Smooth muscle cell of the umbilical artery (primary cell): ENCODE data around the gene GPER1. TPM values are rescaled to one million over a fixed set of nuclear protein-coding genes. Genes with fewer than 3 reads are reported as not detected.

Source experiments
- total RNA-seq: library from RNA; depleted of rRNA; stranded (reverse); fragments of >200 nt; gene quantifications from 2 replicates; pipeline ENCODE4 v1.2.3, GENCODE V29; 2014

The GPER1 gene
- total RNA-seq: 0.59 and 1.6 TPM in 2 replicates

DNA sequence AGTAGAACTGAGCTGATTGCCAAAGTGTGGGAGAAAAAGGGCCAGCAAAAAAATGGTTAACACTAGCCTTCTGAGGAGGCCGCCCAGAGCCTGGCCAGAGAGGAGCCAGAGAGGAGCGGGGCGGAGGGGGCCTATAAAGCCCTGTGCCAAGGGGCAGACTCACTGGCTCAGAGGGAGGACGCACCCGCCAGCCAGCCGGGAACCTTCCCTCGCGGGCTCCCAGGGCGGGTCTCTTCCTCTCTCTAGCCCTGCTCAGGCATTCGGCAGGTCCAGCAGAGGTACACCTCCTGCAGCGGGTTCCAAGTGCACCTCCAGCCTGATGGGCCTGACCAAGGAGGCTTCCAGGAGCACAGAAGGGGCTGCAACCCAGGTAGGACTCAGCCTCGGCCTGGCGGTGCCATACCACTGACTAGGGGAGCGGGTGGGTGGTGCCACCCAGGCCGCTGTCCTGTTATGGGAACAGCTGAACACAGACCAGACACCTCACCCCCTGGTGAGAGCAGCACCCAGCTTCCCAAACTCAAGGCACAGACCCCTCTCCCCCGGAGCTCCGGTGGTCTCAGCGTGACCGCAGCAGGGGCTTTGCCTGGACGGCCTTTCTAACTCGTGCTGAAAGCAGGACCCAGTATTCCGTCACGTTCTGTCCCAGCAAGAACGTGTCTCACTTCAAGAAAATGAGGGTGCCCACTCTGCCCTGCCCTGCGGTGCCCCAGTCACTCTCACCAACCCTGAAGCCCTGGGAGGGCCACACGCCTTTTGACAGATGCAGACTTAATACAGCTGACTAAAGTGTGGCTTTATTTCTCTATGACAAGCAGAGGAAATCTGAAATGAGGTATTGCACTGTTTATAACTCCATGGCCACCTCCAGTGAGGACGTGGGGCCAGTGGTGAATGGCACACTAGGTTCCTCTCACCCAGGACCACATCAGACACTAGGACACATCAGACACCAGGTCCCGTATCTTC, at the start of gene GPER1:
TSS of gene GPER1 (plus strand) at position 162 of the 969 bp plus-strand sequence. CDS start 3,616 bp downstream, outside the sequence.

GRCh38 chr7:1044189-1045068, 43.5 kb upstream of the GPER1 start, which contains the start of gene GPR146:
Gene GPR146 (plus strand): TSS chr7:1044546. CDS start chr7:1057516, 12,970 bp downstream.

Other genes starting within 250 kb of the GPER1 start
- 17.5 and 24.7 TPM in 2 replicates for gene GET4, start 211.6 kb upstream of the GPER1 start, total RNA-seq
- gene ADAP1, start 133.4 kb upstream of the GPER1 start, total RNA-seq: 5.3 and 8.1 TPM in 2 replicates
- 13.7 and 14.1 TPM in 2 replicates for gene COX19, start 112.6 kb upstream of the GPER1 start, total RNA-seq
- gene CYP2W1, start 104.9 kb upstream of the GPER1 start, total RNA-seq: under 0.01 TPM in 1 of 2 replicates, not detected in the other
- 3.8 and 7.7 TPM in 2 replicates for gene GPR146, start 43.6 kb upstream of the GPER1 start, total RNA-seq
- 14.6 and 15.1 TPM in 2 replicates for gene ZFAND2A, start 72.1 kb downstream of the GPER1 start, total RNA-seq
- gene UNCX, start 144.8 kb downstream of the GPER1 start, total RNA-seq: not detected in 2 replicates